Activated CD8-positive, alpha-beta memory T cell treated with anti-CD3 and anti-CD28 coated beads for 48 hours (primary cell): ENCODE results near the gene SPECC1.
"Not testable (repeated sequence)": the region's sequence is repeated elsewhere in the genome, so short reads cannot be mapped to it uniquely, and the experiment has no call there.

ENCODE experiments used
- DNase-seq, 3 experiments: peaks; one replicate each; pipeline ENCODE4 v3.0.0-alpha.2; 2020; ENCODE audit warnings: low read depth in 2 of 3, low spot score in 2 of 3

SPECC1 gene

DNA sequence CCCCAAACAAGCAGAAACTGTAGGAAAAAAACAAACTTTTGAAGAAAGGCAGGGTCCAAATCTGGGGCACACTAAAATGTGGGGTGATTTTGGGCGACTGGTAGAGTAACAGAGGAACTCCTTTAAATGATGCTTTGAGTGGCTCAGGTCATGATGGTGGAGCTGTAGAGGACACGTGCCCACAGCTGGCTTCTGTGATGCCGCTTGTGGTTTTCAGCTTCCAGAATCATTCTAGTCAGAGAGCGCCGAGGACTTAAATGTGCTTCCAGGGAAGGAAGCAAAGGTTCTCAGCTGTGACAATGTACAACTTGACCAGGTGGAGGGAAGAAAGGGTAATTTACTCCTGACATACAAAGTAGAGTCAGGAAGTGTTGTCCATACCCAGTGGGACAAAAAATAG lies 295.8 kb downstream of the SPECC1 start:
- DNase-seq = no peak

DNA sequence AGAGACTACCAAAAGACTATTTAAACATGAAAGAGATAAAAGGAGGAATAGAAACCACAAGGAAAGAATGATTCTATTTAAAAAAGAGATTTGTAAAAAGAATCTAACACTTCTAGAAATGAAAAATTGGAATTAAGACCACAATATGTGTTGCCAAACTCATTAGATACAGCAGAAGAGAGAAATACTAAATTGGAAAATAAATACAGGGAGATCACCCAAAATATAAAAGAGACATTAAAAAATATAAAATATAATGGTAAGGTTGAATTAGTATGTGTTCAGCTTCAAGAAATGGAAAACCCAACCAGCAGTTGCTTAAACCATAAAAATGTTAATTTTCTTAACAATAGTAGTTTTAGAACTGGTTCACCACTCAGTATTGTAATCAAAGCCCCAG lies 297.8 kb downstream of the SPECC1 start:
- no peak for DNase-seq

DNA sequence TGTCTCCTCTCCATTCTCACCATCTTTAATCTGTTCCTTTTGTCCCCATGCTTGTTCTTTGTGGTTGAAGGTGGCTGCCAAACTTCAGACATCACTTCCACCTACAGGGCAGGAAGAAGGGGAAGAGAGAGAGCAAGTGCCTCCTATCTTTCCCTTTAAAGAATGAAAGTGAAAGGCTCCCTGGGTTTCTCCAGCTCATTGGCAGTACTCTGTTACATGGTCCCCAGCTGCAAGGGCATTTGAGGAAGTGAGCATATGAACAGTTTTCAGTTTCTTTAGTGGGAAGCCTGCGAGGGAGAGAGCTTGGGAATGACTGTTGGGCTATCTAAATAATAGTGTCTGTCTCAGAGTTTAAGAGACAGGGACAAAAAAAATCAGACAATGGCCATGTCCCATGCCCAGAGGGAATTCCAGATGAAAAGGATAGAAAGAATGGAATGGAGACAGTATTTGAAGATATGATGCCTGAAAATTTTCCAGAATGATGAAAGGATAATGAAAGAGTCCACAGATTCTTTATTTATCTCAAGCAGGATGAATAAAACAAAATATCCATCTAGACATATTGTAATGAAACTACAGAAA lies 298.3 kb downstream of the SPECC1 start:
- no peak for DNase-seq

DNA sequence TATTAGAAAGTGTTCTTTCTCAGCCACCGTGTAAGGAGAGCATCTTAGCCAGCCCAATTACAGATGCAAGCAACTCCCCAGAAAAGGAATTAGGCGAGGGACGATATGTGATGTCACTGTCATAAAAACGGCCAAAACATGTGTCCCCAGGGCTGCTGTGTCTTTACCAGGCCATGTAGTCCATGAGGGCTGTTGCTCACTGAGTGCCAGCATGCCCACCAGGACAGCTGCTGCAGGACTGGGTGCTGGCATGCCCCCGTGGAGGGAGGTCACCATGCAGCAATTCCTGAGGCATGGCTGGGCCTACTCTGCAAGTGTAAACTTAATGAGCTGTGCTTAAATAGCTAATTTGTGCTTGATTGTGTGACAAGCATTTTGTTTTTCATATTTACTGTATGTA lies 301.3 kb downstream of the SPECC1 start:
- DNase-seq = no peak

DNA sequence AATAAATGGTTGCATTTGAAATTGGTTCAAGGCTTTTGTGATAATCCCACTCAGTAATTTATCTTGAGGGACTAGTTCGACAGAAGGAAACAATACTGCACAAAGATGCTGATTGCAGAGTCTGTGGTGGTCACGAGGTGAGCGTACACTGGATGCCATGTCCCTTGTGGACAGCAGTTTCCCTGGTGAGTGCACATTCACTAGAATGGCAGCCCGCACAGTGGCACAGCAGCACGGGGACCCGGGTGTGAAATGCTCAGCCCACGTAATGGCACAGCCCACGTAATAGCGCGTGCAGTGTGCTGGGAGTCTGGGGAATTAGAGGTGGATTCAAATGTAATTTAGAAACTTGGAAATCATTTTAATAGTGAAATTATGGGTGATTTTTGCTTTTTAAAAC lies 304.1 kb downstream of the SPECC1 start:
- no peak for DNase-seq

DNA sequence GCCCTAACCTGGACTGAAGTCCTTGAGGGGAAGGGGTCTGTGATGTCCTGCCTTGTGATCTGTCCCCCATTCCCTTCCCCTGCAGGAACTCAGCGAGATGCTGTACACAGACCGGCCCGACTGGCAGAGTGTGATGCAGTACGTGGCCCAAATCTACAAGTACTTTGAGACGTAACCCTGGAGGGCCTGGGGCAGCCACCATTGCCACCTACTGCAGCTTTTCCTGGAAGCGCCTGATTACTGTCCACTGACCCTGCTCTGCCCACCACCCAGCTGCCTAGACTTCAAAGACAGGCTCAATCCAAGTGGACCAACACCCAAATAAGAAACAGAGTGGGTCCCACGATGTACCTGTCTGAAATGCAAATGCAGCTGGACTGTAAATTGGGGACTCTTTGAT lies 304.7 kb downstream of the SPECC1 start:
- DNase-seq = no peak

DNA sequence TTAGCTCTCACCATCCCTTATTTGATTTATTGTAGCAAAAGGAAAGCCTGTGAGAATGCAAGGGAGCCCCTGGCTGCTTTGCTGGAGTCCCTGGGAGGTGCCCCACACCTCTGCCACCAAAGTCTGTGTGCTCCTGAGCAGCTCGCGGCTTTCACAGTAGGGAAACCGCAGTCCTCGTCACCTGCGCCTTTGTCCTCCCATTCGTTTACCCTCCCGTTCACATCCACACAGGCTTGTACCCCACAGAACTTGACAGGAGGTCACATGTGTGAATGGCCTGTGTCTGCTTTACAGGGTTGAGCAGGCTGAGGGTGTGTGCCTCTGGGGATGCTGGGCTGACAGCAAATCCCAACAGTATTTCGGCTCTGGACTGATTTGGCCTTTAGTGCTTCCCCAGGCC lies 305.7 kb downstream of the SPECC1 start:
- no peak for DNase-seq

DNA sequence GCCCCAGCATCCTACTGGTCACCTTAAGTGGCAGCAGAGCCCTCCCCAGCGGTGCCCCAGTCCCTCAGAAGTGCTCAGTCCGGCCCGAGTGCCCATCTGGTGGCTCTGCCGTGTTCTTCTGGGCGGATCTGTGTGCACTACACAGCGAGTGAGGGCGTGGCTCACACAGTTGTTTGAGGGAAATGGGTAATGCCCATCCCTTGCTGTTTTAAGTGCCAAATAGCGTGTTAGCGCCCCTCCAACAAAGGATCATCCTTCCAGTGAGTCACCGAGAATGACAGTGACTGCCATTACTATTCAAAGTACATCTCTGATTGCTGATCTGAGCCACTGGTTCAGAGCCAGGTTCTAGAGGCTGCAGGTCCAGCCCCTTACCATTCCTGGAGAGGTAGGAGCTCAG lies 306.2 kb downstream of the SPECC1 start:
- no peak for DNase-seq

DNA sequence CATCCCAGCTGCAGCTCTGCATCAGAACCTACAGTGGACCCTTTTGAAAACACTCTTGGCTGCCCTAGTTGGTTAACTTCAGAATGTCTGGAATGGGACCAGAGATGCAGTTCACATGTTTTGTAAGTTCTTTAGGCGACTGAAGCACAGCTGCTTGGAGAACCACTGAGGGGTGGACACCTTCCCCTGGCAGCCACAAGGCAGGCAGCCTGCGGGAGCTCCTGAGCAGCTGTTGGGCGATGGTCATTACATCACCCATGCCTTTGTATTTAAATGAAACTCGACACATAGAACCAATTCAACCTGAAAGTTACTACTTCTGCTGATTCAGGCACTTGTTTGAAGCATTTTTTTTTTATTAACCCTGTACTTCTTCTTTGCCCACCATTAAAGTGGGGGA lies 306.7 kb downstream of the SPECC1 start:
- DNase-seq = no peak

DNA sequence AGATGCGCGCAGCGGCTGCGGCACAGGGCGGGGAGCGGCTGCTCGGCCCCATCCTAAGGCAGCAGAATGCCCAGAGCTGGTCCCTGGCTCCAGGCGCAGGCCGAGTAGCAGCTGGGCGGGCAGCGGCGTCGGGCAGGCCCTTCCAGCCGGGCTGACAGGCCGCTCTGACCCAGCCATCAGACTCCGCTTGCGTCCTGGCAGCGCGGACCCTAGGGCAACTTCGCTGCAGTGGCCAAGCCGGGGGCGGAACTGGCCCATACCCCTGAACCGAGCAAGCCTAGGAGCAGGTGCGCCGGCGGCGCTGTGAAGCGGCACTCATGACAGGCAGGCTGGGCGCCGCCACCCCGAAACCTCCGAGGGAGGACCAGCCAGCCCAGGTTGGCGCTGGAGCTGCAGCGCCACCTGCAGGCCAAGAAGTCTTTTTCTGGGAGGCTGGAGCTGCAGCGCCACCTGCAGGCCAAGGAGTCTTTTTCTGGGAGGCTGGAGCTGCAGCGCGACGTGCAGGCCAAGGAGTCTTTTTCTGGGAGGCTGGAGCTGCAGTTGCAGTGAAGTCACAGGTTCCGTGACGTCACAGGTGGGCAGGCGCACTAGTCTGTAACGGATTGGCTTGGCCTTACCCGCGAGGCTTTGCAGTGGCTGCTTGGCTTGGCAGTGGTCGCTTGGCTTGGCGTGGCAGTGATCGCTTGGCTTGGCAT lies 311.5 kb downstream of the SPECC1 start:
- peak; percentile 51 to 60 (median 54) for DNase-seq

DNA sequence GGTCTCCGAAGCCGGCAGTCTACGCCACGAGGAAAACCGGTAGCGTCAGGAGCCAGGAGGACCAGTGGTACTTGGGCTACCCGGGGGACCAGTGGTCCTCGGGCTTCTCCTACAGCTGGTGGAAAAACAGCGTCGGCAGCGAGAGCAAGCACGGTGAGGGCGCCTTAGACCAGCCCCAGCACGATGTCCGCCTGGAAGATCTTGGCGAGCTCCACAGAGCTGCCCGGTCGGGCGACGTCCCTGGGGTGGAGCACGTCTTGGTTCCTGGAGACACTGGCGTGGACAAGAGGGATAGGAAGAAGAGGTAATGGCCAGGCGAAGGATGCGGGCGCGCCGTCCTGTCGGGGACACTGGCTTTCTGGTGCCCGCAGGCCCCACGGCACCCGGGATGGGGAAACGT lies 312.2 kb downstream of the SPECC1 start:
- not testable (repeated sequence) for DNase-seq

DNA sequence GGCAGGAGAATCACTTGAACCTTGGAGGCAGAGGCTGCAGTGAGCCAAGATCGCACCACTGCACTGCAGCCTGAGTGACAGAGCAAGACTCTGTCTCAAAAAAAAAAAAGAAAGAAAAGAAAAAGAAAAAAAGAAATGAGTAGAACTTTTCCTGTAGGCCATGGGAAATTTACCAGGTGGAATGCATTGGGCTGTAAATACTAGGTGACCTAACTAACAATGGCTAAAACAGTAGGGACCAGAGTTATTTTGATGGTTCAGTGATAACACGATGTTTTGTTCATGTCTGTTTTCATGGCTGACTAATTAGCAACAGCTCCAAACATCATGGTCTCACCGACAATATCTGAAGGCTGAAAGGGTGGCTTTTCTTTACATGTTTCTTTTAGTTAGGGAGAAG lies 318.6 kb downstream of the SPECC1 start:
- not testable (repeated sequence) for DNase-seq

DNA sequence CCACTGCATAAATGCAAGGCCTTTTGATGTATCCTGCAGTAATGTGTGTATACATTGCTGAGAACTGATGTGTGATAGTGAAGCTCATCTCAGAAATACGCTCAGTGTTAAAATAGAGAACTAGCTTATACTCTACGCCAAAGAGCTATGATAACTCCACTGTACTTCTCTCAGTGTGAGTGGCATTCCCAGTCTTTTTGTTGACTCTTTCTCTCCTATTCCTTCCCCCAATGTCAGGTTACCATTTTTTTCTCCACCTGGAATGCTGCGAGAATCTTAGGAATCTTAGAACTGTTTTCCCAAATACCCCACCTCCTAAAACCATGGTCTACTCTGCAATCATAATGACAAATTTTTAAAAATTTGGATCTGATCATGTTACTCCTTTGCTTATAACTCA lies 342.2 kb downstream of the SPECC1 start:
- DNase-seq = not testable (repeated sequence)

DNA sequence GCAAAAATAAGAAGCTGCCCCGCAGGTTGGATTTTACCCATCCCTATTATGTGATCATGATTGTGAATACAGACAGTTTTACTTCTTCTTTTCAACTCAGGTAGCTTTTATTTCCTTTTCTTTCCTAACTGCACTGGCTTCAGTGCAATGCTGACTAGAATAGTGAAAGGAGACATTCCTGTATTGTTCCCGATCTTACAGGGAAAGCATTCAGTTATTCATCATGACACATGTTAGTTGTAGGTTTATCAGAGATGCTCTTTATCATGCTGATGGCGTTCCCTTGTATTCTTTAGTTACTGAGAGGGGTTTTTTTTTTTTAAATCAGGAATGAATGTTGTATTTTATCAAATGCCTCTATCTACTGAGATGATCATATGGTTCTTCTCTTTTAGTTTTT lies 343.4 kb downstream of the SPECC1 start:
- DNase-seq = not testable (repeated sequence)

DNA sequence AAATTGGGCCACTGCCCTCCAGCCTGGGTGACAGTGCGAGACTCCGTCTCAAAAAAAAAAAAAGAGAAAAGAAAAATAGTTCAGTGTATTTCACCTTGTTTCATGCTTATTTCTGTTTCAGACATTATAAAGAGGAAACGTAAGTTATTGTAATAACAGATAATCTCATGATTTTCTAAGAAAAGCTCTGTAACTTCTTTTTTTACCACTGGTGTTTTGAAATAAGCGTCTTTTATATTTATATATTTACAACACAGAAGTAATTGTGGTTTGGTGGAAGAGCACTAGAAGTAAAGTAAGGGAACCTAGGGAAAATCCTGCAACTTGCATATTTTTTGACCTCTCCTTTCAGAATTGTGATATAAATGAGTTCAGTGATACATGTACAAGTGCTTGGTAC lies 354.7 kb downstream of the SPECC1 start:
- not testable (repeated sequence) for DNase-seq
